MM.1S (cell line): ENCODE data around the gene HOXB5.

ENCODE experiments used
- EZH2 ChIP-seq: fragments of 300-600 bp; sonication (generic); optimal IDR thresholded peaks from 2 replicates; pipeline ENCODE3; 2017; ENCODE audit warnings: low read depth, mild to moderate bottlenecking, antibody characterized with exemption, low read length, mixed read lengths
- EZH2phosphoT487 ChIP-seq: fragments of 300-600 bp; sonication (generic); IDR thresholded peaks from 2 replicates; pipeline ENCODE4 v1.6.1; 2018; ENCODE audit warnings: antibody characterized with exemption, low read length
- TF ChIP-seq, protein P1 (sequence below): fragments of 300-600 bp; sonication (generic); IDR thresholded peaks from 2 replicates; pipeline ENCODE4 v1.5.1; 2016; ENCODE audit warnings: antibody characterized with exemption, low read length, mixed read lengths

DNA sequence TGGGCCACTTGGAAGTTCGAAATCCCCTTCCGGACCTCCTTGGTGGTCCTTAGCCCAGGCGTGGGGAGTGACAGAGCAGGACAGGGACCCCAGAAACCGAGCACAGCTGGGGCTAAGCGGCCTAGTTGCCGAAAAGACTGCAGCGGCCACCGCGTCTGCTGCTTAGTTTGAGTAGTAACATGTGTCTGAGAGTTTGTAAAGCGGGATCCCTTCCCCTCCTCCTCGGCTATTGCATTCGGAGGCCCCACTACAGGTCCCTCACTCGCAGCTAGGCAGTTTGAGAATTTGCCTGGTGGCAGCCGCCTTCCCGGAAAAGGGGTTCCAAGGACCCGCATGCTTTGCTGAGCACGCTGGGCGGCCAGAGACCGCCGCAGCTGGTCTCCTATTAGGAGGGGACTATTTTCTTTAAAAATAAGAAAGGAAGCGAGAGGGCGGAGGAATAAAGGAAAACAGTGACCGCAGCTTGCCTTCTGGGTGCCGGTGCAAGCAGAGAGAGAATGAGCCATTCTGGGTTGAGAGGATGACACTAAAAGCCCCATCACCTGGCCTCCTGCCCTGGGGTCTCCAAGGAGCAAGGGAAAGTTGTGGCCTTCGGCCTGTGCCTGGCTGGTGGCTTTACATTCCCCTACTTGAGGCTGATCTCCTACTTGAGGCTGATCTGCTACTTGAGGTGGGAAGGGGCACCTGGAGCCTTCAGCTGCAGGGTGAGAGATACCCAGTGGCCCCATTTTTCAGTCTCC is 1.1 kb upstream of the HOXB5 start:
- TF ChIP-seq, protein P1, sequence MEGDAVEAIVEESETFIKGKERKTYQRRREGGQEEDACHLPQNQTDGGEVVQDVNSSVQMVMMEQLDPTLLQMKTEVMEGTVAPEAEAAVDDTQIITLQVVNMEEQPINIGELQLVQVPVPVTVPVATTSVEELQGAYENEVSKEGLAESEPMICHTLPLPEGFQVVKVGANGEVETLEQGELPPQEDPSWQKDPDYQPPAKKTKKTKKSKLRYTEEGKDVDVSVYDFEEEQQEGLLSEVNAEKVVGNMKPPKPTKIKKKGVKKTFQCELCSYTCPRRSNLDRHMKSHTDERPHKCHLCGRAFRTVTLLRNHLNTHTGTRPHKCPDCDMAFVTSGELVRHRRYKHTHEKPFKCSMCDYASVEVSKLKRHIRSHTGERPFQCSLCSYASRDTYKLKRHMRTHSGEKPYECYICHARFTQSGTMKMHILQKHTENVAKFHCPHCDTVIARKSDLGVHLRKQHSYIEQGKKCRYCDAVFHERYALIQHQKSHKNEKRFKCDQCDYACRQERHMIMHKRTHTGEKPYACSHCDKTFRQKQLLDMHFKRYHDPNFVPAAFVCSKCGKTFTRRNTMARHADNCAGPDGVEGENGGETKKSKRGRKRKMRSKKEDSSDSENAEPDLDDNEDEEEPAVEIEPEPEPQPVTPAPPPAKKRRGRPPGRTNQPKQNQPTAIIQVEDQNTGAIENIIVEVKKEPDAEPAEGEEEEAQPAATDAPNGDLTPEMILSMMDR, result no peak
- no peak for TF ChIP-seq EZH2
- no peak for TF ChIP-seq EZH2phosphoT487
